OCI-LY1 (cell line): ENCODE results near the gene CACNA1H.
"Not testable (repeated sequence)": the region's sequence is repeated elsewhere in the genome, so short reads cannot be mapped to it uniquely, and the experiment has no call there.

Source experiments
- CTCF ChIP-seq: fragments of 200-600 bp; sonication (generic), shearing (Covaris generic); IDR thresholded peaks from 2 replicates; pipeline ENCODE4 v1.5.1; 2017; ENCODE audit warnings: mild to moderate bottlenecking, antibody characterized with exemption, low read length, moderate library complexity, mixed read lengths
- EZH2 ChIP-seq: fragments of 200-600 bp; sonication (generic), shearing (Covaris generic); IDR thresholded peaks from 2 replicates; pipeline ENCODE4 v1.8.0; 2017; ENCODE audit warnings: borderline replicate concordance, mixed run types, mild to moderate bottlenecking, antibody characterized with exemption, low read length, moderate library complexity, mixed read lengths

- not testable (repeated sequence) for TF ChIP-seq CTCF, EZH2
Measured at GRCh38 chr16:1243363-1243762, 90.5 kb downstream of the CACNA1H start.
